ENCODE measurements around the gene PRRG3.

The PRRG3 gene

DNA sequence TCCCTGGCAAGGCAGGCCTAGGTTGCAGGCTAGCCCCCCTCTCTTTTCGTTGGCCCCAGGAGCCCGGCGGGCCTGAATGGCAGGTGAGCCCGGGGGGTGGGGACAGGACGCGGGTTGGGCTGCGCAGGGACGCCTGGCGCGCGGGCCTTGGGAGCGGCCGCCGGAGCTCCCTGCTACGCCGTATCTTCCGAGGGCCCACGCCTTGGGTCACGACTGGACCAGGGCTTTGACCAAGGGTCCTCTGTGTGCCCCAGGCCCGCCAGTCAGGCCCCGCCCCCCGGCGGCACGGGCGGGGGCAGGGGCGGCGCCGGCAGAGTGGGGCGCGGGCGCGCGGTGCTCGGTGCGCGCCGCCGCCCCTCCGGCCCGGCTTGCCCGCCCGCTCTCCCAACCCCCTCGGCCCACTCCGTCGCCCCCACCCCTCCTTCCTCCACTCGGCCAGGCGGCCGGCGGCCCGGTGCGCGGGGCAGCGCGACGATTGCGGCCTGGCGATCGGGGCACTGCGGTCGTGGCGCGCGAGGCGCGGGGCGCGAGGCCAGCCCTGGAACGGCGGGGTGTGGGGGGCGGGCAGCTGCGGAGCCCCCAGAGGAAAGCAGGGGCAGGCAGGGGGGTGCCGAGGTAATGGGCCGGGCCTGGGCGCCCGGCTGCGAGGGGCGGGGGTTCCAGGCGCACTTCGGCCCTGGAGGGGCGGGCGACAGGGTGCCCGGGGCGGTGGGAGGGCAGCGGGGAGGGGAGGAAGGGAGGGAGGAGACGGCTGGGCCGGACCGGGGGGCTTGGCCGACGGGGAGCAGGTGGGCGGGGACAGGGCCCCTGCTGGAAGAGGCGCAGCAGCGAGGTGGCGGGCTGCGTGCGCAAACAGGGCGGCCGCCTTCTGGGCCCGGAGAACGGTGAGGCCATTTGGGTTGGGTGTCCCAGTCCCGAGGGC lies at the start of gene PRRG3:
PRRG3 (plus strand) TSS at position 798 of the 922 bp plus-strand sequence. CDS start 3,357 bp downstream, outside the sequence.
- in situ Hi-C loops (cut with MboI; ENCODE audit: low sequenced_read_pairs), result loop anchor here (25.0 kb wide), 2 partner anchors 183 to 533 kb away; no protein-coding TSS in a partner anchor

DNA sequence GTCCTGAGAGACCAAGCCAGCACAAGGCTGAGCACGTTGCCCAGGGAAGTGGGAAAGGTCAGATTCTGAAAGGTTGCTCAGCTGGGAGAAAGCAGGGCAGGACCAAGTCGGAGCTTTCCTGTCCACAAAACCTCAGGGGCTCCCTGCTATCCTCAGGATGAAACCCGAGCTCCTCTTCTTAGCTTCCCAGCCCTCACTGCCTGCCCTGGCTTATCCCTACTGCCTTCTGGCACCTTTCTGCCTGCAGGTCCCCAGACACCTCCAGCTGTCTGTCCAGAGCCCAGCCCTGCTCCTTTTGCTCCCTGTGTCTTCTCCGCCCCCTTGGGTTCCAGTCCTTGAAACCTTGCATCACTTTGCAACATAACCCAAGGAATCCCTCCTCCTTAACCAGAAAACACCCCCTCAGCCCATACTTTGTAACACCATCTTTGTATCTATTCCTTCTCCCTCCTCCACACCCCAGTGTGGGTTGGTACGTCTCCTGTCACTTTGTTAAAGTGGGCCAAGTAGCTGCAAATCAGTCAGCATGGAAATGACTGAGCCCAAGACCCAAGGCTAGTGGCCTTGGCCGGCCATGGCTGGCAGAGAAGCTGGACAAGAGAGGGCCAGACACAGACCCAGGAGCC lies 20.0 kb upstream of the PRRG3 start:
- in situ Hi-C loops (cut with MboI; ENCODE audit: low sequenced_read_pairs), result loop anchor here (25.0 kb wide), 2 partner anchors 163 to 513 kb away; no protein-coding TSS in a partner anchor

DNA sequence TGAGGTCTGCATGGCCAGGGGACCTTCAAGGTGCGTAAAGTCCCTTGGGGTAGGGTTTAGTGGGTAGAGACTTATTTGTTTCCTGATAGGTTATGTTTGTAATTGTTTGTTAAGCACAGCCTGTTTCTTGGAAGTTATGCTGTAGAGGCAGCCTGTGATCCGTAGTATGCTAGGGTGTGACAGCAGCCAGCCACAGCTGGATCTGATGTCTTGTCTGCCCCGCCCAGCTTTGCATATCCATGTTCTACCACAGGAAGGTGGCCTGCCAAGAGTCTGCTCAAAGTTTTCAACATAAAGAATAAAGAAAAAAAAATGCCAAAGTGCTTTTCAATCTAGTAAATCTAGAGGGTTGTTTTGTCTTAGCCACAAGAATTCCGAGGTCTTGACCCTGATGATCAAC lies 19.1 kb upstream of the PRRG3 start:
- in situ Hi-C loops (cut with MboI; ENCODE audit: low sequenced_read_pairs), result loop anchor here (25.0 kb wide), 2 partner anchors 164 to 514 kb away; no protein-coding TSS in a partner anchor

DNA sequence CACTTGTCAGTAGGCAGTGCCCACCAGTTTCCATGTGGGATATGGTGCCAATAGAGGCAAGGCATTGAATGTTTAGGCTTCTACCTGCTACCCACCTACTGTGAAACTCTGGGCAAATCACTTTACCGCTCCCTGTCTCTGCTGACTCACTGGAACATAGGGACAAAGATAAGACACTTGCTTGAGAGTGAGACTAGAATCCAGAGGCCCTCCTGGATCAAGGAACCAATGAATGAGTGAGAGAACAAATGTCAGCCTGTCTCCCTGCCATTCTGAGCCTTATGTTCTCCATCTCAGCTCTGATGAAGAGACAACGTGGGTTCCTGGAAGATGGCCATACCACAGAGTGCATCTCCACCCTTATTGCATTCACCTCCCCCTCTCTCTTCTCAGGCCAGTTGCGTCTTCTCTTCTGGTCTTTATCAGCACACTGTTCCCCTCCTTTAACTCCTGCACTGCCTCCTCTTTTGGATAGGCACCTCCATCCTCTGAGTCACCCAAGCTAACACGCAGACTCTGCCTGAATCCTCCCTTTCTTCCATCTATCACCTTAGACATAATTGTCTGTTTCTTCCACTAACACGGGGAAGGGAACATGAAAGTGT lies 15.4 kb upstream of the PRRG3 start:
- in situ Hi-C loops (cut with MboI; ENCODE audit: low sequenced_read_pairs), result loop anchor here (25.0 kb wide), 2 partner anchors 168 to 518 kb away; no protein-coding TSS in a partner anchor

DNA sequence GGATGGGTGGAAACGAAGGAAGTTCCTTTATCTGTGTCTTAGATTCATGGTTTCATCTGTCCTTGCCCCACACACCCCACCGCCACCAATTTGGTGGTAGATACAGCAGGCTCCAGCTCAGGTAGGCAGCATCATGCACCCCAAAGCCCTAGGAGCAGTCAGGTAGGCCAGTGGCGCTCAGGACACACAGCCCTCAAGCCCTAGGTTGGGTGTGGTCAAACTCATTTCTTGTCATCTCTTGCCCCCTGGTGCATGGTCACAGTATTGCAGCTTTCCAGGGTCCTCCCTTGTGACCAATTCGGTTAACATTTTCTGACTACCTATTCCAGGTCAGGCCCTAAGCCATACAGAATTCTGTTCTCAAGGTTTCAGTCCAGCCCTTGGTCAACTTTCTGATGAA lies 14.5 kb upstream of the PRRG3 start:
- in situ Hi-C loops (cut with MboI; ENCODE audit: low sequenced_read_pairs), result loop anchor here (25.0 kb wide), 2 partner anchors 169 to 519 kb away; no protein-coding TSS in a partner anchor

DNA sequence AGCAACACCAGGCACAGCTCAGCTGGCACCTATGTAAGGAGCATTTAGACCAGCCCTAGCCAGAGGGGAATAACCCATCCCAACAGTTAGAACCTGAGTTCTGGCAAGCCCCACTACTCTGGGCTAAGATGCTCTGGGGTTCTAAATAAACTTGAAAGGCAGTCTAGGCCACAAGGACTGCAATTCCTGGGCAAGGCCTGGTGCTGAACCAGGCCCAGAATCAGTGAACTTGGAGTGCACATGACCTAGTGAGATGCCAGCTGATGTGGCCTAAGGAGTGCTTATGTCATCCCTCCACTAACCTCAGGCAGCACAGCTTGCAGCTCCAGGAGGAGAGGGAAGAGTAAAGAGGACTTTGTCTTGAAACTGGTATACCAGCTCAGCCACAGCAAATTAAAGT lies 7.6 kb upstream of the PRRG3 start:
- in situ Hi-C loops (cut with MboI; ENCODE audit: low sequenced_read_pairs), result loop anchor here (25.0 kb wide), 2 partner anchors 175 to 525 kb away; no protein-coding TSS in a partner anchor

DNA sequence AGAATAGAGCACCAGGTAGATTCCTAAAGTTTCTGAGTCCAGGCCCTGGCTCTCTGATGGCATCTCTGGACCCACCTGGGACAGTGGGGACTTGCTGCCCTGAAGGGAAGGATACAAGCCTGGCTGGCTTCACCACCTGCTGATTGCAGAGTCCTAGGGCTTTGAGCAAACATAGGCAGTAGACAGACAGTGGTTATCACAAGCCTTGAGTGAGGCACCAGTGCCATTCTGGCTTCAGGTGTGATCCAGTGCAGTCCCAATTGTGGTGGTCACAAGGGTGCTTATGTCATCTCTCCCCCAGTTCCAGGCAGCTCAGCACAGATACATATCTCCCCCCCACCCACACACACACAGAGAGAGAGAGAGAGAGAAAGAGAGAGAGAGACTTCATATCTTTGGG lies 6.6 kb upstream of the PRRG3 start:
- in situ Hi-C loops (cut with MboI; ENCODE audit: low sequenced_read_pairs), result loop anchor here (25.0 kb wide), 2 partner anchors 176 to 526 kb away; no protein-coding TSS in a partner anchor

DNA sequence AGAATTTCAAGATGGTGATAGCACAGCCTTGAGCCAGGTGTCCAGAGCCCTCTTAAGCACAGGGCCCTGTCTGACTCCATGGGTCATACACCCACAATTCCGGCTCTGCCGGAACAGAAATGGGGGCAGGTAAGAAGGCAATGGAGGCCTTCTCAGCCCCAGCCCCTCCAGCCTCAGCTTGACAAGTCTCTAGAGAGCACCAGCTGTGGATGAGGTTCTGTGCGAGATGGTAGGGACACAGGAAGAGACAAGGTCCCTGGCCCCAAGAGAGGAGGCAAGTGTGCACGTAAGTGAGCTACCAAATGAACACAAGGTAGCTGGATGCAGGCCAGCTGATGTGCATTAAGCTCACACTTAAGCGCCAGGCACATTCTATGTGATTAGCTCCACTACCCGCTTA lies 2.4 kb upstream of the PRRG3 start:
- in situ Hi-C loops (cut with MboI; ENCODE audit: low sequenced_read_pairs), result loop anchor here (25.0 kb wide), 2 partner anchors 181 to 531 kb away; no protein-coding TSS in a partner anchor

DNA sequence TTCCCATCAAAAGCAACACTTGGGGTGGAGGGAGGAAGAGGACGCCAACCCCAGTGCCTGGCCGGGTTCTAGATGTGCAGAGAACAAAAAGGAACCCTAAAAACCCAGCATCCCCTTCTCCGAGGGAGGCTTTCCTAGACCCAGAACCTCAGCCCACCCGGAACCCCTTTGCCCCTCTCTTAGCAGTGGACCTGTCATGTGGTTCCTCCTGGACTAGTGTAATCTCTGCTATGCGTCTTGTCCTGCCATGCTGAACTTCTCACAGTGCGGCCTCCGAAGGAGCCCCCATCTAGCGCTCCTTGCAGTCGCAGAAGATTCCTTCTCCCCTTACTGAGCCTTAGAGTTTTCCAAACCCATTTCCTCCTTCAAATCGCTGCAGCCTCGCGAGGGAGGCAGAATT lies 1.1 kb upstream of the PRRG3 start:
- in situ Hi-C loops (cut with MboI; ENCODE audit: low sequenced_read_pairs), result loop anchor here (25.0 kb wide), 2 partner anchors 182 to 532 kb away; no protein-coding TSS in a partner anchor

DNA sequence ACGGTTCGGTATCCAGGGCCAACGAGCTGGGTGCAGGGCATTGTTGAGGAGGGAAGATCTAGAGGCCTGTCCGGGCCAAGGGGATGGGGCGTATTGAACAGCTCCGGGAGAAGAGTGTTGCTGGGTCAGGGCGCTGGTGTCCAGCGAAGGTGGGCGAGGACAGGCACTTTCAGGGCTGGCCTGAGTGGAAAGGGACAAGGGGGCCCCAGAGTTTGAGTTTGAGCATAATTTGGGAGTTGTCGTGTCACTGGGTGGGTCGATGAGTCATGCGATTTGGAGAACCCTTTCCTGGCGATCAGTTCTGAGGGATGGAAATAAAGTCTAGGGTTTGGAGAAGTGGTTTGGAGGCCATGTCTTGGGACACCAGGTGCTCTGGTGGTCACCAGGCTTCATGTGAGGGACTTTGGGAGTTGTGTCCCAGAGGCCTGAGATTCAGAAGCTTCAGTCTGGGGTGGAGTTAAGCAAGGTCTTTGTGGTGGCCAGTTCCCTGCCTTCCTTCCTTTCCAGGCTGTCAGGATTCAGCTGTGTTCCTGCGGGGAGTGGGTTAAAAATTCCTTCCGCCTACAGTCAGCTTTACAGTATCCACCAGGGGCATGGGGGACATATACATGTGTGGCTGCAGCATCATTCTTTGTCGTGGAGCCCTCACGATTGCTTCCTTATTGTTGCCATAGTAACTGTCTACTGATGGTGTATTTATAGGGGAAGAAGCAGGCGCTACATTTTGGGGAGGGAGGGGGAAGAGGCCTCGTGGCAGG lies 504 bp downstream of the PRRG3 start:
- in situ Hi-C loops (cut with MboI; ENCODE audit: low sequenced_read_pairs), result loop anchor here (25.0 kb wide), 2 partner anchors 183 to 533 kb away; no protein-coding TSS in a partner anchor

DNA sequence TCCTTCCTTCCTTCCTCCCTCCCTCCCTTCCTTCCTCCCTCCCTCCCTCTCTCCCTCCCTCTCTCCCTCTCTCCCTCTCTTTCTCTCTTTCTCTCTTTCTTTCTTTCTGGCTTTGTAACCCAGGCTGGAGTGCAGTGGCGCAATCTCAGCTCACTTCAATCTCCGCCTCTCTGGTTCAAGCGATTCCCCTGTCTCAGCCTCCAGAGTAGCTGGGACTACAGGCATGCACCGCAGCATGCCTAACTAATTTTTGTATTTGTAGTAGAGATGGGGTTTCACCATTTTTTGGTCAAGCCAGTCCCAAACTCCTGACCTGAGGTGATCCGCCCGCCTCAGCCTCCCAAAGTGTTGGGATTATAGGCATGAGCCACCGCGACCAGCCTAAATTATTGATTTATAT lies 1.8 kb downstream of the PRRG3 start:
- in situ Hi-C loops (cut with MboI; ENCODE audit: low sequenced_read_pairs), result loop anchor here (25.0 kb wide), 2 partner anchors 185 to 535 kb away; no protein-coding TSS in a partner anchor

DNA sequence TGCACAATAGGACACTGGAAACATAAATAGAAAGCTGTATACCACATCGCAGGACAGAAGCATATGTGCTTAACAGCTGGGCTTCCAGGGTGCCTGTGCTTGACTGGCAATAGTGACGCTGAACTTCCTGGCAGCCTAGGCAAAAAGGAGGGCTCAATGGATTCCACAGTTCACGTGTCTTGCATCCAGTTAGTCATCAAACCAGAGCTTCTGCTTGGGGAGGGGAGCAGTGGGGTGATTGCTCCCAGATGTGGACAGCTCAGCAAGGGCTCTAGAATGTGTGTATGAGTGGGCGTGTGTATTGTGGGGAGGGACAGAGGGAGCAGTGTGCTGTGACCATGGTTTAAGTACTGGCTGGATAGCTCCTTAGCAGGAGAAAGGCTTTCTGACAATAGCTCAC lies 2.3 kb downstream of the PRRG3 start:
- in situ Hi-C loops (cut with MboI; ENCODE audit: low sequenced_read_pairs), result loop anchor here (25.0 kb wide), 2 partner anchors 185 to 535 kb away; no protein-coding TSS in a partner anchor

DNA sequence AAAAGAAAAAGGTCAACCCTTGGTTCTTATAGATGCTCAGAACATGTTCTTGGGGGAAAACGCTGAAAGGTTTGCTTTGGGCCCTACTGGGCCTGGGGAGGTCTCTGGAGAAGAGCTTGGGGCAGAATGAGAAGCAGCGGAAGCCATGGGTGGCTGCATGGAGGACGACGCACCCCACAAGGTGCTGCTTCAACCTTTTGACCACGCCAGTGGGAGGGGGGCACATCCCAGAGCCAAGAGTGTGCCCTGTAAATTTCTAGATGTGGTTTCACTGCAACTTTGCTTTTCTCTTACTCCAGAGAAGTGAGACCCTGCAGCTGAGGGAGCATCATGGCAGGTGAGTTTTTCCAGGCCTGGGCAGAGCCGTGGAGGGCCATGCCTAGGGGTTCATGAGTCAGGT lies 3.2 kb downstream of the PRRG3 start:
- in situ Hi-C loops (cut with MboI; ENCODE audit: low sequenced_read_pairs), result loop anchor here (25.0 kb wide), 2 partner anchors 186 to 536 kb away; no protein-coding TSS in a partner anchor

DNA sequence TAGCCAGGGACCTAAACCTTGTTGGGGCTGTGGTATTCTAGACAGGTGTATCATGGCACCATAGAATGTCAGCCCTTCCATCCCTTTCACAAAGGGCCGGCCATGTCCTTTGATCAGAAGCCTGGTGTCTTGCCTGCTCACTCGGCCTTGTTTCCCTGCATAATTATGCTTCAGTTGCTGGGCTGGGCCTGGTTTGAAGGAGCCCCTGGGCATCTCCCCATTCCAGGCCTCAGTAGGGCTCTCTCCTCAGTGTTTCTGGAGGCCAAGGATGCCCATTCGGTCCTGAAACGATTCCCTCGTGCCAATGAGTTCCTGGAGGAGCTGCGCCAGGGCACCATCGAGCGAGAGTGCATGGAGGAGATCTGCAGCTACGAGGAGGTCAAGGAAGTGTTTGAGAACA lies 4.5 kb downstream of the PRRG3 start:
- in situ Hi-C loops (cut with MboI; ENCODE audit: low sequenced_read_pairs), result loop anchor here (25.0 kb wide), 2 partner anchors 187 to 537 kb away; no protein-coding TSS in a partner anchor

DNA sequence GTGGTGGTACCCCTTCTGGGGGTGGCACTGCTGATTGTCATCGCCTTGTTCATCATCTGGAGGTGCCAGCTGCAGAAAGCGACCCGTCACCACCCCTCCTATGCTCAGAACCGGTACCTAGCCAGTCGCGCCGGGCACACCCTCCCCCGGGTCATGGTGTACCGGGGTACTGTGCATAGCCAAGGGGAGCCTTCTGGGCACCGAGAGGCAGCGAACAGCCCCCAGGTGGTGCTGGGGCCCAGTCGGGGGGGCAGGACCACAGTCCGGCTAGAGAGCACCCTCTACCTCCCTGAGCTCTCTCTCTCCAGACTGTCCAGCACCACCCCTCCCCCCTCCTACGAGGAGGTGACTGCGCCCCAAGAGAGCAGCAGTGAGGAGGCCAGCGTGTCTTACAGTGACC lies 5.3 kb downstream of the PRRG3 start:
- in situ Hi-C loops (cut with MboI; ENCODE audit: low sequenced_read_pairs), result no loop called here

DNA sequence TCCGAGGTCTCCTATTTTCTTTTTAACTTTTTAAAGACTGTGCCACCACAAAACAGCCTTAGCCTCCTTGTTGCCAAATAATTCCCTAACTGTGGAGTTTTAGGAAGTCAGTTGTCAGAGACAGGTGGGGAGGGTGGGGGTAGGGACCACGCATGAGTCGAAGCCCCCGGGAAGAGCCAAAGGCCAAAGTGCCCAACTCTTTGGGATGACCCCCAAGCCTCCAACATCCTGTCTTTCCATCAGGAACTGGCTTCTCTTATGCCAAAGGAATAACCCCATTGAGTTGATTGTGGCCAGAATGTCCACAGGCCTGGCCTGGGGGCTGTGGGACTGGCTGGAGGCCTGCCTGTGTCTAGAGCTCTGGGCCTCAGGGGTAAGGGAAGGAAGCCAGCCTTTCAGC lies 5.8 kb downstream of the PRRG3 start:
- in situ Hi-C loops (cut with MboI; ENCODE audit: low sequenced_read_pairs), result no loop called here

DNA sequence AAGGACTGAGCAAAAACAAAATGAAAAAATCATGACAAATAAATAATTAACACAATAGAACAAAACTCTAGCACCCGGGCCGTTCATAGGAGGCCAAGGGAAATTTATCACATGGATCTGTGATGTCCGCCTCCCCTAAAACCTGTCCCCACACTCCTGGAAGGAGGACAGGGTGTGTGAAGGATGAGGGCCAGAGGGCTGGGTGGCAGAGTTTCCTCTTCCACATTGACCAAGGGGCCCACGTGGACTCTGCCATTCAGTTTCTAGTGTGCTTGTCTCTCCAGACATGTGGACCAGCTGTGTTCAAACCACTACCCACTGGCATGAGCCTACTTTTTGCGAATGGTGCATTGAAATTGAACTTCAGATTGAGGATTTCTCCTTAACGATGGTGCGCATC lies 6.3 kb downstream of the PRRG3 start:
- in situ Hi-C loops (cut with MboI; ENCODE audit: low sequenced_read_pairs), result no loop called here

DNA sequence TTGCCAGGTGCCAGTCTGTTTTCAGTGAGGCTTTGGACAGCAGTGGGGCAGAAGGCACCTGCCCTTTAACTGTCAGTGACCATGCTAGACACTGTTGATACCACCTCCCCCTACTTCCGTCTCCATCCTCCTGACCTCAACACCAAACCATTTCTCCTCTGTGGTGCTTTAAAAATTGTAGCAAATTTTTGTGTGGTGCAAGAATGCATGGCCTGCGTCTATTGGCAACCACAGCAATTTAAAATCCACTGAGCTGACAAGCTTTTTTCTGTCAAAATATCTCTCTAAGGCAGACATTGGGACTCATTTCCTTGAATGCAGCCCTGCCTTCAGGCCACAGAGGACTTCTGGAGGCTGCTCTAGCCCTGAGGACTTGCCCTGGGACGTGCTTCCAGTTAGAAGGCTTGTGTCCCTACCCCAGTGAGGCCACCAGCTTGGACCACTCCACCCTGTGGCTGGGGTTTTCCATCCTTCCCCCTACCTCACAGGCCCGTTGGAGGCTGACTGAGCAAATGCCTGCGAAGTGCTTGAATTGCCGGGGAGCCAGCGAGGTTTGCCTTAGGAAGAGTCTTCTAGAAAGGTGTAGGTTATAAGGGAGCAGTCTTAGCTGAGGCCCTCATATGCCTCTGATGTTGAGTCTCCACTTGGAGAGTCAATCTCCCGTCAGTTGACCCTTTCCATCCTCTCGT lies 6.9 kb downstream of the PRRG3 start:
- in situ Hi-C loops (cut with MboI; ENCODE audit: low sequenced_read_pairs), result no loop called here

DNA sequence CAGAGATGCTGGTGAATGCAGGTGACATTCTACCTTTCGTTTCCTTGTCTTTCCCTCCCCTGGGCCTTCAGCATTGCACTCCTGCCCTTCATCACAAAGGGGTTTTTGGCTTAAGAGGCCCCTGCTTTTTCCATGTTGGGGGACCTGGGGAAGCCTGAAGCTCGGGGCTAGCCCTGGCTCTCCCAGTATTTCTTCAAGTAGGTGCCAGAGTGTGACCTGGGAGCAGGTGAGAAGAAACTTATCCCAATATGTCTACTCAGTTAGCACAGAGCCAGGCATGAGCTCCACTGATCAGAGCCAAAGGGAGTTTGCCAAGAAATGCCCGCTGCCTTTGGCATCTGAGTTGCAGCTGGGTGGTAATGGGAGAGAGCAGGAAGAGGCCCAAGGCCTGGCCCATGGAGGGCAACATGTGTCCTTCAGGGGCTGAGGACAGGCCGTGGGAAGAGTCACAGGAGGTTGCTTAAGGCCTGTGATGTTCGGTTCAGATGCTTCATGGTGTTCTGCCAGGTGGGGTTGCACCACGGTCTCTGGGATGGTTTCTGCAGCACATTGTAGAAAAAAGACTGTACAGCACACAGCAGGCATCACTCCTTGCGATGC lies 7.6 kb downstream of the PRRG3 start:
- in situ Hi-C loops (cut with MboI; ENCODE audit: low sequenced_read_pairs), result no loop called here

Data from HL-60/S4 (cell line).